ENCODE measurements around the gene DPP10.

DPP10 gene

GRCh38 chr2:115572746-115573145, 1130.3 kb downstream of the DPP10 start:
- TF ChIP-seq, protein P1, sequence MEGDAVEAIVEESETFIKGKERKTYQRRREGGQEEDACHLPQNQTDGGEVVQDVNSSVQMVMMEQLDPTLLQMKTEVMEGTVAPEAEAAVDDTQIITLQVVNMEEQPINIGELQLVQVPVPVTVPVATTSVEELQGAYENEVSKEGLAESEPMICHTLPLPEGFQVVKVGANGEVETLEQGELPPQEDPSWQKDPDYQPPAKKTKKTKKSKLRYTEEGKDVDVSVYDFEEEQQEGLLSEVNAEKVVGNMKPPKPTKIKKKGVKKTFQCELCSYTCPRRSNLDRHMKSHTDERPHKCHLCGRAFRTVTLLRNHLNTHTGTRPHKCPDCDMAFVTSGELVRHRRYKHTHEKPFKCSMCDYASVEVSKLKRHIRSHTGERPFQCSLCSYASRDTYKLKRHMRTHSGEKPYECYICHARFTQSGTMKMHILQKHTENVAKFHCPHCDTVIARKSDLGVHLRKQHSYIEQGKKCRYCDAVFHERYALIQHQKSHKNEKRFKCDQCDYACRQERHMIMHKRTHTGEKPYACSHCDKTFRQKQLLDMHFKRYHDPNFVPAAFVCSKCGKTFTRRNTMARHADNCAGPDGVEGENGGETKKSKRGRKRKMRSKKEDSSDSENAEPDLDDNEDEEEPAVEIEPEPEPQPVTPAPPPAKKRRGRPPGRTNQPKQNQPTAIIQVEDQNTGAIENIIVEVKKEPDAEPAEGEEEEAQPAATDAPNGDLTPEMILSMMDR (conservative IDR thresholded peaks at IDR 0.05), result no peak
- H3K27ac ChIP-seq, result no peak overlapping the region

- TF ChIP-seq, protein P1 (conservative IDR thresholded peaks at IDR 0.05), result no peak
- no peak overlapping the region for H3K27ac ChIP-seq
Measured at GRCh38 chr2:115573756-115574155, 1131.3 kb downstream of the DPP10 start.

DNA sequence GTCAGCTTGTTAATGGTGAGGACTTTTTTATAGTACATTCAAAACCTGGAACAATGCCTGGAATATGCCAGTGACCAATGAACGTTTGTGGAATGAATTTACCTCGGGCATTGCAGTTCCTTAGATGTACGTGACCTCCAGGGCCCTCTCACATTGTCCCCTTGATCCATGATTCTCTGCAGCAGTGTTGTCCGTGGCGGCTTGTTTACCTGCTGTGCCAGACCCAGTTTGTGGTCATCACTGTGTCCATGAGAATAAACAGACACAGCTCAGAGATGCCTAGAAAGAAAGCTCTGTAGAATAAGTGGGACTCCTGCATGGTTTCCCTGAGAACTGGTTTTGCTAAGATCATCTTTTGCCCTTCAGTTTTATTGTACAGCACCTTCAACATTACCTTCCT, 1132.2 kb downstream of the DPP10 start:
- no peak overlapping the region for H3K27ac ChIP-seq
- TF ChIP-seq, protein P1 (conservative IDR thresholded peaks at IDR 0.05), result no peak

GRCh38 chr2:115580784-115581183, 1138.3 kb downstream of the DPP10 start:
- TF ChIP-seq, protein P1 (conservative IDR thresholded peaks at IDR 0.05), result no peak

GRCh38 chr2:115584507-115584906, 1142.1 kb downstream of the DPP10 start:
- no peak overlapping the region for H3K27ac ChIP-seq
- TF ChIP-seq, protein P1 (conservative IDR thresholded peaks at IDR 0.05), result no peak

More at GRCh38 chr2:115580784-115581183, 1138.3 kb downstream of the DPP10 start:
- no peak overlapping the region for H3K27ac ChIP-seq

DNA sequence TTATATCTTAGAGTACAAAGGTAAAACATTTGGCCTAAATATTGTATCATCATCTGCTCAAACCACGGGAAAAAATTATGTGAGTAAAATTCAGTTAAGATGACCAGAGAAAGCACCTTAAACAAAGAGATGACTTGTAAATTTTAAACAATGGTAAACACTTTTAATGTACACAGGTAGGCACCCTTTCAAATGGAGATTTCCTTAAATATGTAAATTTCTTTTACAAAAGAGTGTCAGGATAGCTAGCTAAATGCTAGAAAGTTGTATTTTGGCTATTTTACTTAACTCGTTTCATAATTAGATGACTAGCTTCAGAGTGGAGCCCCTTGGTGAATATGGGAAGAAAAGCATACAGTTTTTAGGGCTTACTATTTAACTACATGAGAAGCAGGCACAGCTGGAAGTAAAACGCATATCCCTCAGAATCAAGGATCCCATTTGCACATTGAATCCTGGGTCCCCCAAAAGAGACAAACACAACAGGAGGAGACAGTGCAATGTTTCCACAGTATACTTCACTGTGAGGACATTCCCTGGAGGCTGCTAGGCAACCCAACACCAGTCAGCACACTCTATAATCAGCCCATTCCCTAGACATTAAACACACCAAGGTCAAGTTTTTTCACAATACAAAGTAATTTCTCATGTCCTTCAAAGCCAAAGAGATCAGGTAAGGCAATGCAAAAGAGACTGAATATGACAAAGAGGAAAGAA, 1154.4 kb downstream of the DPP10 start:
- H3K27ac ChIP-seq, result no peak overlapping the region
- TF ChIP-seq, protein P1 (conservative IDR thresholded peaks at IDR 0.05), result no peak

GRCh38 chr2:115603285-115603684, 1160.8 kb downstream of the DPP10 start:
- no peak overlapping the region for H3K27ac ChIP-seq
- TF ChIP-seq, protein P1 (conservative IDR thresholded peaks at IDR 0.05), result no peak
